Frontal cortex (tissue), 4 donors: ENCODE measurements around the gene POC1A. TPM values are rescaled to one million over a fixed set of nuclear protein-coding genes. Genes with fewer than 3 reads are reported as not detected.

Experiments
- DNase-seq, 2 donors: peaks; one replicate each; pipeline ENCODE4 v3.0.0; 2012; ENCODE audit warnings: low spot score in 2 of 2
- FAIRE-seq: peaks from 2 replicates; lab custom pipeline; 2012; peaks lifted over from hg19 to GRCh38; lab: Jason Lieb, UNC
- total RNA-seq: library from RNA; depleted of rRNA; stranded (reverse); fragments of >200 nt; gene quantifications from one replicate; pipeline ENCODE4 v1.2.3, GENCODE V29; 2014
- donor health status: control.
- donor health status: control.
- donor health status: control.

The POC1A gene
- total RNA-seq, 1 donor from 2014 or later, result 2.4 TPM

- no peak for DNase-seq
- no peak for FAIRE-seq
Observed at GRCh38 chr3:52073490-52073889, 80.7 kb downstream of the POC1A start.

- DNase-seq (no peak), FAIRE-seq (no peak)
Observed at GRCh38 chr3:52072471-52072870, 81.8 kb downstream of the POC1A start.

GRCh38 chr3:52072020-52072419, 82.2 kb downstream of the POC1A start:
- FAIRE-seq, result no peak
- DNase-seq, result no peak

GRCh38 chr3:52070724-52071621, 83.2 kb downstream of the POC1A start:
- no peak for FAIRE-seq
- DNase-seq, result no peak

GRCh38 chr3:52069855-52070254, 84.4 kb downstream of the POC1A start:
- FAIRE-seq (no peak), DNase-seq (no peak)

GRCh38 chr3:52069135-52069534, 85.1 kb downstream of the POC1A start:
- FAIRE-seq (no peak), DNase-seq (no peak)

GRCh38 chr3:52068730-52069129, 85.5 kb downstream of the POC1A start:
- DNase-seq (no peak), FAIRE-seq (no peak)

GRCh38 chr3:52068055-52068571, 86.1 kb downstream of the POC1A start:
- FAIRE-seq (no peak), DNase-seq (no peak)

- no peak for DNase-seq
- no peak for FAIRE-seq
Observed at GRCh38 chr3:52067526-52067925, 86.7 kb downstream of the POC1A start.

GRCh38 chr3:52067046-52067445, 87.2 kb downstream of the POC1A start:
- DNase-seq (no peak), FAIRE-seq (no peak)

GRCh38 chr3:52065264-52065756, 88.9 kb downstream of the POC1A start:
- no peak for FAIRE-seq
- DNase-seq, result no peak

GRCh38 chr3:52064561-52064960, 89.7 kb downstream of the POC1A start:
- no peak for DNase-seq
- no peak for FAIRE-seq

GRCh38 chr3:52063026-52063723, 91.0 kb downstream of the POC1A start:
- FAIRE-seq, result no peak

GRCh38 chr3:52062505-52062904, 91.7 kb downstream of the POC1A start:
- no peak for FAIRE-seq

More at GRCh38 chr3:52063026-52063723, 91.0 kb downstream of the POC1A start:
- DNase-seq, result no peak

GRCh38 chr3:52061121-52061910, 92.9 kb downstream of the POC1A start:
- DNase-seq, result no peak
- FAIRE-seq, result no peak

More at GRCh38 chr3:52062505-52062904, 91.7 kb downstream of the POC1A start:
- no peak for DNase-seq

GRCh38 chr3:52059781-52060180, 94.4 kb downstream of the POC1A start:
- DNase-seq (no peak), FAIRE-seq (no peak)

GRCh38 chr3:52057812-52058495, 96.3 kb downstream of the POC1A start:
- no peak for FAIRE-seq
- DNase-seq, result no peak

GRCh38 chr3:52056968-52057811, 97.0 kb downstream of the POC1A start:
- DNase-seq, result peak; percentile 98 to 100

More at GRCh38 chr3:52056968-52057811, 97.0 kb downstream of the POC1A start:
- peak; percentile 99 for FAIRE-seq
